ENCODE data around the gene ANTXR1. TPM values are rescaled to one million over a fixed set of nuclear protein-coding genes. Genes with fewer than 3 reads are reported as not detected.

ANTXR1 gene
- total RNA-seq, 1 donor from 2014 or later = 61.1 TPM

DNA sequence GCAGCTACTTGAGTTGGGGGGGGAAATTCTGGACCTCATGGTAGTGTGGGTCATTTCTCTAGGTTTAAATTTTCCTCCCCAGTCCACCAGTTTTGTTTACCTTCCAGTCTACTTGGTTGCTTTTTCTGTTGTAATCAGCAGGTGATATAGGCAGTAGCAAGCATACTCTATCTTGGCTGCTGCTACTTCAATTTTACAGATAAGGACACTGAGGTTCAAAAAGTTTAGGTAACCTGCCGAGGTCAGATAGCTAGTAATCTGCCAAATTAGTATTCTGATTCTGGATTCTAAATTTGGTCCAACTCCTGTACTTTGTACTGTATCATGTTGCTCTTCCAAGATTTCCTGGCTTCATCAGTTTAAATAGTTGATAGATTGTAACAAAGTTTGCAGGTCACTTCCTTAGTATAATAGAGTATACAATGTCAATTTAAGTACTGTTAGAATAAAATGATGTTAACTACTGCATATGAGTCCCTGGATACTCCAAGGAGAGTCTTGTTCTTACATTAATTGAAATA lies 34.7 kb downstream of the ANTXR1 start:
- no peak overlapping the region for H3K4me3 Mint-ChIP-seq
- H3K27ac Mint-ChIP-seq (ENCODE audit: unreplicated experiment) = no peak overlapping the region
- H3K4me1 Mint-ChIP-seq = no peaks in the 10 kb centered on the region
- H3K9me3 Mint-ChIP-seq = no peaks in the 10 kb centered on the region
- peaks cover 8% of the 10 kb centered on the region for H3K36me3 Mint-ChIP-seq (ENCODE audit: low read depth)
- no peak for DNase-seq (ENCODE audit: low read depth, low spot score)
- TF ChIP-seq, protein P1, sequence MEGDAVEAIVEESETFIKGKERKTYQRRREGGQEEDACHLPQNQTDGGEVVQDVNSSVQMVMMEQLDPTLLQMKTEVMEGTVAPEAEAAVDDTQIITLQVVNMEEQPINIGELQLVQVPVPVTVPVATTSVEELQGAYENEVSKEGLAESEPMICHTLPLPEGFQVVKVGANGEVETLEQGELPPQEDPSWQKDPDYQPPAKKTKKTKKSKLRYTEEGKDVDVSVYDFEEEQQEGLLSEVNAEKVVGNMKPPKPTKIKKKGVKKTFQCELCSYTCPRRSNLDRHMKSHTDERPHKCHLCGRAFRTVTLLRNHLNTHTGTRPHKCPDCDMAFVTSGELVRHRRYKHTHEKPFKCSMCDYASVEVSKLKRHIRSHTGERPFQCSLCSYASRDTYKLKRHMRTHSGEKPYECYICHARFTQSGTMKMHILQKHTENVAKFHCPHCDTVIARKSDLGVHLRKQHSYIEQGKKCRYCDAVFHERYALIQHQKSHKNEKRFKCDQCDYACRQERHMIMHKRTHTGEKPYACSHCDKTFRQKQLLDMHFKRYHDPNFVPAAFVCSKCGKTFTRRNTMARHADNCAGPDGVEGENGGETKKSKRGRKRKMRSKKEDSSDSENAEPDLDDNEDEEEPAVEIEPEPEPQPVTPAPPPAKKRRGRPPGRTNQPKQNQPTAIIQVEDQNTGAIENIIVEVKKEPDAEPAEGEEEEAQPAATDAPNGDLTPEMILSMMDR (conservative IDR thresholded peaks at IDR 0.05) = no peak
- no peaks in the 10 kb centered on the region for H3K27me3 Mint-ChIP-seq (ENCODE audit: low read depth)

DNA sequence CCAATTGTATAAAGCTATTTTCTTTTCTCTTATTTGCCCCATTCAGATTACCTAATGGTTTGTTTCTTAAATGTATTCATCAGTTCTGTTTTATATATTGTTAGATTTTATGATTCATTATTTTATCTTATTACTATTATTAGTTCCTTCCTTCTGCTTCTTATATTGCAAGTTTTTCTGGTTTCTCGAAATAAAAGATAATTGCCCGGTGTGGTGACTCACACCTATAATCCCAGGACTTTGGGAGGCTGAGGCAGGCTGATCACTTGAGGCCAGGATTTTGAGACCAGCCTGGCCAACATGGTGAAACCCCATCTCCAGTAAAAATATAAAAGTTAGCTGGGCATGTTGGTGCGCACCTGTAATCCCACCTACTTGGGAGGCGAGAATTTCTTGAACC lies 37.8 kb downstream of the ANTXR1 start:
- H3K9me3 Mint-ChIP-seq = no peaks in the 10 kb centered on the region
- no peaks in the 10 kb centered on the region for H3K4me1 Mint-ChIP-seq
- no peaks in the 10 kb centered on the region for H3K27me3 Mint-ChIP-seq (ENCODE audit: low read depth)
- TF ChIP-seq, protein P1 (conservative IDR thresholded peaks at IDR 0.05) = no peak
- H3K4me3 Mint-ChIP-seq = no peak overlapping the region
- no peak overlapping the region for H3K27ac Mint-ChIP-seq (ENCODE audit: unreplicated experiment)
- no peak for DNase-seq (ENCODE audit: low read depth, low spot score)
- H3K36me3 Mint-ChIP-seq (ENCODE audit: low read depth) = peaks cover 5% of the 10 kb centered on the region

DNA sequence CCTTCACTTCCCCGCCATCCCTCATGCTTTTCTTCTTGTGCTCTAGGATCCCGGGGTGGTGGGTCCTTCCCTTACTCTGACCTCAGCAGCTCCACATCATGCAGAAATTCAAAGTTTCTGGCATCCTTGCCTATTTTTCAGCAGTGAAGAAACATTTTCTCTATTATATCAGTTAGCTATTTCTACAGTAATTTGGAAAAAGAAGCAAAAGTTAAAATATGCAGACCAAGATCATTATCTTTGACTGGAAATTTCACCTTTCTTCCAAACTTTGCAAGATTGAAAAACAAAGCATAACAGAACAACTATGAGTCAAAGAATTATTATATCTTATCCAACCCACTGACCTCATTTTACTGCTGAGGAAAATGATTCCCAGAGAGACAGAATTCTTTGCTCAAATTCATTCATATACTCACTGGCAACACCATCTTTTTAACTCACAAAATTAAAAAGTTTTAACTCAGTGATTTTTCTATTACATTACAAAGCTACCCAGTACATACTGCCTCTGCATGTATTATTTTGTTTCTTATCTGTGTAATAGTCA lies 40.5 kb downstream of the ANTXR1 start:
- H3K36me3 Mint-ChIP-seq (ENCODE audit: low read depth) = peaks cover 13% of the 10 kb centered on the region
- TF ChIP-seq, protein P1 (conservative IDR thresholded peaks at IDR 0.05) = no peak

DNA sequence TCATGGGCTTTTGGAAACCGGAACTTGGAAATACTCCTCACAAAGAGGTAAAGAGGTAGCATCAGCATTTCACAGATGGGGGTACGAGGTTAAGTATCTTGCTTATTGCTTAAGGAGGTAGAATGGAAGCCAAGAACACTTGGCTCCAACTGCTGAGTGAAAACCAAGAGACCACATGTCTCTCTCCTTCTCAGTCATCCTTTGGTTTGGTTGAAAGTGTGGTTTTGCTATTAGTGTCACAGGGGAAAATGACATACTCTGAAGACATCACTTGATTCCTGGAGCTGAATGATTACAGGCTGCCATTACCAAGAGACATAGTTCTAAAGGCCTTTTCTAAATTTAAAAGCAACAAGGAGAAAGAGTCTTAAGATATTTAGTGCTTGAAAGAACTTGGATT lies 41.5 kb downstream of the ANTXR1 start:
- Mint-ChIP-seq H3K27me3 (ENCODE audit: low read depth) (no peaks in the 10 kb centered on the region), H3K4me1 (no peaks in the 10 kb centered on the region), H3K36me3 (ENCODE audit: low read depth) (peaks cover 20% of the 10 kb centered on the region), H3K27ac (ENCODE audit: unreplicated experiment) (no peak overlapping the region), H3K9me3 (peaks cover 8% of the 10 kb centered on the region), H3K4me3 (no peak overlapping the region)
- DNase-seq (ENCODE audit: low read depth, low spot score) = no peak
- TF ChIP-seq, protein P1 (conservative IDR thresholded peaks at IDR 0.05) = no peak

More for the DNA sequence above, 40.5 kb downstream of the ANTXR1 start:
- no peaks in the 10 kb centered on the region for H3K4me1 Mint-ChIP-seq
- no peaks in the 10 kb centered on the region for H3K27me3 Mint-ChIP-seq (ENCODE audit: low read depth)
- no peak overlapping the region for H3K27ac Mint-ChIP-seq (ENCODE audit: unreplicated experiment)
- DNase-seq (ENCODE audit: low read depth, low spot score) = no peak
- H3K4me3 Mint-ChIP-seq = no peak overlapping the region
- H3K9me3 Mint-ChIP-seq = peaks cover 5% of the 10 kb centered on the region

DNA sequence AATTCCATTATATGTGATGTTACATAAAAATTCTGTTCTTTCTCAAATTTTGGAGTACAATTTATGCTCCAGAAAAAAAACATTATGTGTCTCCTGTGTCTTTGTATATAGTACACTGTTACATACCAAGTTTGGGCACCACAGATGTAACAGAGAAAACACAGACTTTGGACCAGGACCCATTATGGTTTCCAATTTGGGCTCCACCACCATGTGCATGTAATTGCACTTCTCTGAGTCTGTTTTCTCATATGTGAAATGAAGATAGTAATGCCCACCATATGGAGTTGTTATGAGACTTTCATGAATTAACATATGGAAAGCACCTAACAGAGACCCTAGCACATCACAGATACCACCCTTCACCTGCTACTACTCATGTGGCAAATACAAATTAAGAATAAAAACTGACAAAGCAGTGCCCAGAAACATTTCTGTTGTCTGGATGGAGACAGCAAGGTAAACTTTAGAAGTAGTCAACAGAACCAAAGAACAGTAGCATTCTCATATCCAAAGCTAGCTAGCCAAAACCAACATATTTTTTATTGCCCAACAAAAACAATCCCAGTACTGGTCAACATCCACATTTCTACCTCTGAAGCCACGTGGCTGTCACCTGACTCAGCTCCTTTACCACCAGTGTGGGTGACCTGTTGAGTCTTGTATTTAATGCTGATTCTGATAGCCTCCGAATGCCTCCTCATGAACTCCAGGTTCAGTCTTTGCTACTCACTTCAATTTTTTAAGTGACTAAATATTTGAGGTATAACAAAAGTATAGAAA lies 42.9 kb downstream of the ANTXR1 start:
- H3K36me3 Mint-ChIP-seq (ENCODE audit: low read depth) = peaks cover 29% of the 10 kb centered on the region
- H3K4me1 Mint-ChIP-seq = no peaks in the 10 kb centered on the region
- H3K4me3 Mint-ChIP-seq = no peak overlapping the region
- H3K9me3 Mint-ChIP-seq = peaks cover 11% of the 10 kb centered on the region
- TF ChIP-seq, protein P1 (conservative IDR thresholded peaks at IDR 0.05) = no peak
- H3K27me3 Mint-ChIP-seq (ENCODE audit: low read depth) = no peaks in the 10 kb centered on the region
- no peak overlapping the region for H3K27ac Mint-ChIP-seq (ENCODE audit: unreplicated experiment)
- no peak for DNase-seq (ENCODE audit: low read depth, low spot score)

All from neural crest cell (in vitro differentiated cells).